Ishikawa (cell line): ENCODE measurements around the gene DHRSX.

Source experiments
- CEBPB ChIP-seq: IDR thresholded peaks from 2 replicates; pipeline ENCODE4 v1.6.1; 2012
- CREB1 ChIP-seq: IDR thresholded peaks from 2 replicates; pipeline ENCODE4 v1.6.1; 2012; ENCODE audit warnings: low read depth
- EGR1 ChIP-seq: IDR thresholded peaks from 2 replicates; pipeline ENCODE4 v1.6.1; 2012
- EP300 ChIP-seq: IDR thresholded peaks from 2 replicates; pipeline ENCODE4 v1.6.1; 2012; ENCODE audit warnings: borderline replicate concordance
- FOXM1 ChIP-seq: IDR thresholded peaks from 2 replicates; pipeline ENCODE4 v1.6.1; 2012; ENCODE audit warnings: low read depth, borderline replicate concordance
- MAX ChIP-seq: IDR thresholded peaks from 2 replicates; pipeline ENCODE4 v1.6.1; 2012
- NFIC ChIP-seq: IDR thresholded peaks from 2 replicates; pipeline ENCODE4 v1.6.1; 2012
- RAD21 ChIP-seq: IDR thresholded peaks from 2 replicates; pipeline ENCODE4 v1.6.1; 2012; ENCODE audit warnings: low read depth
- TAF1 ChIP-seq: IDR thresholded peaks from 2 replicates; pipeline ENCODE4 v1.6.1; 2012; ENCODE audit warnings: low read depth, mild to moderate bottlenecking
- TCF12 ChIP-seq: IDR thresholded peaks from 2 replicates; pipeline ENCODE4 v1.6.1; 2012; ENCODE audit warnings: low read depth
- TEAD4 ChIP-seq: IDR thresholded peaks from 2 replicates; pipeline ENCODE4 v1.6.1; 2012
- USF1 ChIP-seq: IDR thresholded peaks from 2 replicates; pipeline ENCODE4 v1.6.1; 2012
- YY1 ChIP-seq: IDR thresholded peaks from 2 replicates; pipeline ENCODE4 v1.6.1; 2012; ENCODE audit warnings: low read depth
- ZBTB7A ChIP-seq: IDR thresholded peaks from 2 replicates; pipeline ENCODE4 v1.6.1; 2012; ENCODE audit warnings: low read depth
- TF ChIP-seq, protein P1 (sequence below): IDR thresholded peaks from 2 replicates; pipeline ENCODE4 v1.6.1; 2012; ENCODE audit warnings: low read depth, mild to moderate bottlenecking

DHRSX gene

GRCh38 chrX:2261831-2262667 is 238.7 kb downstream of the DHRSX start:
- TF ChIP-seq MAX, result no peak
- no peak for TF ChIP-seq FOXM1
- no peak for TF ChIP-seq YY1
- TF ChIP-seq TEAD4, result no peak

GRCh38 chrX:2252331-2253065 is 248.3 kb downstream of the DHRSX start:
- TF ChIP-seq USF1, result no peak
- TF ChIP-seq NFIC, result no peak

- TF ChIP-seq FOXM1, result no peak
These were observed 249.6 kb downstream of the DHRSX start for GRCh38 chrX:2251211-2251610.

- no peak for TF ChIP-seq CREB1
- no peak for TF ChIP-seq YY1
- TF ChIP-seq RAD21, result no peak
- TF ChIP-seq TEAD4, result no peak
- no peak for TF ChIP-seq EP300
- no peak for TF ChIP-seq EGR1
- no peak for TF ChIP-seq NFIC
- TF ChIP-seq CEBPB, result no peak
- TF ChIP-seq, protein P1, sequence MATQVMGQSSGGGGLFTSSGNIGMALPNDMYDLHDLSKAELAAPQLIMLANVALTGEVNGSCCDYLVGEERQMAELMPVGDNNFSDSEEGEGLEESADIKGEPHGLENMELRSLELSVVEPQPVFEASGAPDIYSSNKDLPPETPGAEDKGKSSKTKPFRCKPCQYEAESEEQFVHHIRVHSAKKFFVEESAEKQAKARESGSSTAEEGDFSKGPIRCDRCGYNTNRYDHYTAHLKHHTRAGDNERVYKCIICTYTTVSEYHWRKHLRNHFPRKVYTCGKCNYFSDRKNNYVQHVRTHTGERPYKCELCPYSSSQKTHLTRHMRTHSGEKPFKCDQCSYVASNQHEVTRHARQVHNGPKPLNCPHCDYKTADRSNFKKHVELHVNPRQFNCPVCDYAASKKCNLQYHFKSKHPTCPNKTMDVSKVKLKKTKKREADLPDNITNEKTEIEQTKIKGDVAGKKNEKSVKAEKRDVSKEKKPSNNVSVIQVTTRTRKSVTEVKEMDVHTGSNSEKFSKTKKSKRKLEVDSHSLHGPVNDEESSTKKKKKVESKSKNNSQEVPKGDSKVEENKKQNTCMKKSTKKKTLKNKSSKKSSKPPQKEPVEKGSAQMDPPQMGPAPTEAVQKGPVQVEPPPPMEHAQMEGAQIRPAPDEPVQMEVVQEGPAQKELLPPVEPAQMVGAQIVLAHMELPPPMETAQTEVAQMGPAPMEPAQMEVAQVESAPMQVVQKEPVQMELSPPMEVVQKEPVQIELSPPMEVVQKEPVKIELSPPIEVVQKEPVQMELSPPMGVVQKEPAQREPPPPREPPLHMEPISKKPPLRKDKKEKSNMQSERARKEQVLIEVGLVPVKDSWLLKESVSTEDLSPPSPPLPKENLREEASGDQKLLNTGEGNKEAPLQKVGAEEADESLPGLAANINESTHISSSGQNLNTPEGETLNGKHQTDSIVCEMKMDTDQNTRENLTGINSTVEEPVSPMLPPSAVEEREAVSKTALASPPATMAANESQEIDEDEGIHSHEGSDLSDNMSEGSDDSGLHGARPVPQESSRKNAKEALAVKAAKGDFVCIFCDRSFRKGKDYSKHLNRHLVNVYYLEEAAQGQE, result no peak
- no peak for TF ChIP-seq TAF1
- TF ChIP-seq ZBTB7A, result no peak
- TF ChIP-seq MAX, result no peak
- no peak for TF ChIP-seq TCF12
- TF ChIP-seq USF1, result no peak
- no peak for TF ChIP-seq FOXM1
These were observed 256.8 kb downstream of the DHRSX start for GRCh38 chrX:2243913-2244460.

GRCh38 chrX:2242980-2243379 is 257.8 kb downstream of the DHRSX start:
- no peak for TF ChIP-seq YY1

DNA sequence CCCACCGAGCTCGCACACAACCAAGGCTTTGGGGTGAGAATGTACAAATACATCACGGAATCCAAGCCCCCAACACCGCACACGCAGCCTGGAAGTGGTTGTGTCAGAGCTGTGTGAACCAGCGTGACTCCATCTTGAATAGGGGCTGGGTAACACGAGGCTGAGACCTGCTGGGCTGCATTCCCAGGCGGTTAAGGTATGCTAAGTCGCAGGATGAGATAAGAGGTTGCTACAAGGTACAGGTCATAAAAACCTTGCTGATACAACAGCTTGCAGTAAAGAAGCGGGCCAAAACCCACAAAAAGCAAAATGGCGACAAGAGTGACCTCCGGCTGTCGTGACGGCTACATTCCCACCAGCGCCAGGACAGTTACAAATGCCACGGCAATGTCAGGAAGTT is 258.4 kb downstream of the DHRSX start:
- TF ChIP-seq USF1, result no peak
- TF ChIP-seq ZBTB7A, result no peak
- no peak for TF ChIP-seq RAD21
- no peak for TF ChIP-seq FOXM1
- TF ChIP-seq MAX, result no peak
- TF ChIP-seq TAF1, result no peak
- no peak for TF ChIP-seq CEBPB
- TF ChIP-seq YY1, result no peak
- no peak for TF ChIP-seq EP300
- no peak for TF ChIP-seq TEAD4
- no peak for TF ChIP-seq EGR1
- TF ChIP-seq NFIC, result no peak
- TF ChIP-seq CREB1, result no peak
- no peak for TF ChIP-seq TCF12
- TF ChIP-seq, protein P1, result no peak
